GM19035 (cell line): ENCODE measurements around the gene LOXL1.

Source experiments
- ATAC-seq: cut with Tn5 transposase; IDR thresholded peaks from one replicate; pipeline ENCODE4 v1.9.1; 2021; ENCODE audit not compliant: unreplicated experiment

Gene LOXL1

DNA sequence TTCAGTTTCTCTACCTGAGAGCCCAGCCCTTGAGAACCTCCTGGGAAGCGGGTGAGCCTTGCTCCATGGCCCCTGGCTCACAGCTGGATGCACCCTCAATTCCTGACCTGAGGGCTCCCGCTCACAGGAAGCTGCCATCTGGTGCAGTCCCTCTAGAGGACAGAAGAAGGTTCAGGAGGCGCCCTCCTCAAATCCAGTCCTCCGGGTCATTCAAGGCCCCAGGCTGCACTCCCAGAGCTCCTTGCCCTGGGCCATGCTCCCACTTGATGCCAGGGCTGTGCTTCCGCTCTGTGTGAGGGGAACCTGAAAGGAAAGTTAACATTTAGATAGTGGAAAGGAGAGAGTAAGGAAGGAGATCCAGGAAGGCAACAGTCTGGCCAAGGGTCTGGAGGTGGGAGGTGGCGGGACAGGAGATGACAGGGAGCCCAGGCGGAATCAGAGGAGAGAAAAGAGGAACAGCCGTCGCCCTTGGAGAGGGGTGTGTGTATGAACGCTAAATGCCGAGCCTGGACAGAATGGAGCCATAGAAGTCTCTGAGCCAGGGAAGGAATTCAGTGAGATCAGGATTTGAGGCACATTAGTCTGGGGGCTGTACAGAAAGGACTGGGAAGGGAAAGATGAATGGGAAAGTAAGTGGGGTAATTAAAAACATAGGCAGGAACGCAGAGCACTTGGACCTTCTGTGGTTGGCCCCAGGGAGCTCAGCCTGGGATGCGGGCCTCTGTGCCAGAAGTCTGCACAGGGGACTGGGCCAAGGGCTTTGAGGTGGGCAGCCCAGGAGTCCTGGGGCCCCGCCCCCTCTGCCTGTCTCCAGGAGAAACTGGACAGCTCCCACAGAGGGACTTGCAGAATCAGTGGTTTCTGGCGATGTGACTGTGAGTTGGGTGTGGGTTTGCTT is 26.8 kb upstream of the LOXL1 start:
- no peak for ATAC-seq

DNA sequence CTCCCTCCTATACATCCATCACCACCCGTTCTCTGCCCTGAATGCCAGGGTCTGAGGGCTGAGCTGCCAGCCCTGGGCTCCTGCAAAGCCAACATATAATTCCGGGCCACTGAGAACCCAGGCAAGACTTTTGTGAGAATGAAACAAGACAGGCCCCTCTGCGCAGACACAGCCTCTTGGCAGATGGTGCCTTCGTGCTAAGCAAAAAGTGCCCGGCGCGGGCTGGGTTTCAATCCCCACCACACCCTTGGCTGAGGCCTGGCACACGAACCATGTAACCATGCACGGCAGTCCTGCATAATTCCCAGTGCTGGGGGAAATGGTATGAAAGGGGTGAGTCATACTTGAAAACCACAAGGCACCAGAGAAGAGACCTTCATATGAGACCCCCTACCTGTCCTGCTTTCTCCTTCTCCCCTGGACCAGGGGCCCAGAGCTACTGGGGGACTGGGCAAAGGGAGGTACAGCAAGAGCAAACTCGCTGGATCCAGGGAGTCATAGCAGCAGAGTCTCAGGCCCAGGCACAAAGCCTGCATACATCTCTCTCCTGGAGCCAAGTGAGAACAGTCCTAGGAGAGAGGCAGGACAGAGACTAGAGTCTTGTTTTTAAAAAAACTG is 26.1 kb upstream of the LOXL1 start:
- ATAC-seq: no peak

DNA sequence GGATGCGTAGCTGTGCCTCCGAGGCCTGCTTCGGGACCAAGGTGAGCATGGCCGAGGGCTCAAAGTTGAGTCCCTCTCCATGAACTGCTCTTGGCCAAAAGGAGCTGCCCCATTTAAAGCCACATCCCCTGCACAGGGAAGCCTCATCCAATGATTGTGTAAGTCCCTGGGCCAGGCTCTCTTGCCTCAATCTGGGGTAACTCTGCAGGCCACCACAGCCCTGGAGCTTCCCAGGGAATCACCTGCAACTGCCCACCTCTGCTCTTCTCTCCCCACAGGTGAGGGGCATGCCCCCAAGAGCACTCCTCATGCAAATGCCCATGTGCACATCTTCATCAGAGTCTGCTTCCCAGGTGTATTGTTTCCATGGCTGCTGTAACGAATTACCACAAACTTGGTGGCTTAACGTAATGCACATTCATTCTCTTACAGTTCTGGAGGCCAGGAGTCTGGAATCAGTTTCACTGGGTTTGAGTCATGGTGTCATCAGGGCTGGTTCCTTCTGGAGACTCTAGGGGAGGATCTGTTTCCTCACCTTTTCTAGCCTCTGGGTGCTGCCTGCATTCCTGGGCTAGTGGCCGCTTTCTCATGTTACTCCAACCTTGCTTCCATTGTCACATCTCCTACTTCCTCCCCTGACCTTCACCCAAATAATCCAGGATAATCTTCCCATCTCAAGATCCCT is 25.0 kb upstream of the LOXL1 start:
- no peak for ATAC-seq

DNA sequence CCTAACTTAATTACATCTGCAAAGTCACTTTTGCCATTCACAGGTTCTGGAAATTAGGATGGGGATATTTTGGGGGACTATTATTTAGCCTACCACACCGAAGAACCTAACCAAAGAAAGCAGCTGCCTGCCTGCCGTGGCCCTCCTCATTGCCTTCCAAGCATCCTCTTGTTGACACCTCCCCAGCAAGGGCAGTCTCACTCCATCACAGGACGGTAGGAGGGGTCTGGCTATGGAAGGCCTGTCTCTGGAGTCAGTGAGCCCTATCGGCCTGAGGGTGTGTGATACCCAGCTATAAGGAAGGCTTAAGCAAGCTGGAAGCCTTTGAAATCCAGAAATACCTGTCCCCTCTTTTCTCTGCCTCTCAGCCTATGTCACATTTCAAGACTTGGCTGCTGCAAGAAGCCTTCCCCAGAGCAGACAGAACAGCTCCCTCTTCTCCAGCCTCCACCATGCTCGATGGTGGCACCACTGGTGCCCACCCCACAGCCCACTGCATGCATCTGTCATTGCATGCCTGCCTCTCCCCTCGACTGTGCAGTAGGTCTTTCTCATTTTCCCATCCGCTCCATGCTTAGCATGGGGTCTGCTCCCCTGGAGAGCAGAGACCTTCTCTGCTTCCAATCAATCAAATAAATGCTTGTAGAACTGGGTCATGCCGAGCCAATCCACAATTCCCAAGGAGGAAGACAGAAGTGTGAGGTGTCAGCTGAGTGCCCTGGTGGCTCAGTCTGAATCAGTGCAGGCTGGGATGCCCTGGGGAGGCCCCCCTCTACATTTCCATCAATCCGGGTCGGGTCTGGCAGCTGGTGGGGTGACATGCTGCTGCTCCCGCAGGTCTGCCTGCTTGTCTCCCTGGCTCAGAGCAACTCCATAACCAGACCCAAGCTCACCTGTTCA is 23.9 kb upstream of the LOXL1 start:
- no peak for ATAC-seq

- ATAC-seq: no peak
Measured at GRCh38 chr15:73904026-73904815, 22.0 kb upstream of the LOXL1 start.

DNA sequence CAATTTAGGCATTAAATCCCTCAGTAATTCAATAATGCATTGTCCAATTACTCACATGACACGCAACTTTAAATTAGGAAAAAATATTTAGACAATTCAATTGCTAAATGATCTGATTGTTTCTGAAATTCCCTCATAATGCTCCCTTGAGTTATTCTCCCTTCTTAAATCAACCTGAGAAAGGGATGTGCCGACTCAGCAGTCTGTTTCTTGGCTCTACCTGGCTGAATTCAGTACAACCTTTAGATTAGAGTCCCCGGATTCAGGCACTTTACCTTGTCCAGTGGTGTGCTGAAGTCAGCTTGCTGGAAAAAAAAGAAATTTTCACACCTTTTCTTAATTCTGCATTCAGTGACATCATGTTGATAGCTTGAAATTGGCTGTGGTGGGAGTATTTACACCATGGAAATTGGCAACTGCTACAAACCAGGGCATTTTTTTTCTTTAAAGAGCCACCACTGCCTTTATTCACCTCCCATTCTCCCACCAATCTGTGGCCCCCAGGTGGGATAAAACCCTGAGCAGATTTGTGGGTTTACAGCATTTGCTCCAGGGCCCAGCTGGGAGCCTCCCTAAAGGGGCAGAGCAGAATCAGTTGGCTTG is 20.9 kb upstream of the LOXL1 start:
- no peak for ATAC-seq

- ATAC-seq: no peak
Measured at GRCh38 chr15:73906346-73907034, 19.8 kb upstream of the LOXL1 start.

DNA sequence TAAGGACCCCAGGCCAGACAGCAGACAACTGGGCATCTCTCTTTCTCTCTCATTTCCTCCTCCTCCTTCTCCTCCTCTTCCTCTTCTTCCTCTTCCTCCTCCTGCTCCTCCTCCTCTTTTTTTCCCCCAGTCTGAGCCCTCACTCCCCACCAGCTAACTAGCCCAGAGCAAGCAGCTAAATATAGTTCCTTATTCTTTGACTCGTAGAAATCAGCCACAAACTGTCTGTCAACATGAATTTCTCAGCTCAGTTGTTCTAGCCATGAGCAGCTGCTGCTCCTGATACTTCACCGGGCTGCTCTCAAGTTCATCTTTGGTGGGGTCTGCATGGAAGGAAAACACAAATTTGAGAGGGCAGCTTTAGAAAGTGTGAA is 19.2 kb upstream of the LOXL1 start:
- no peak for ATAC-seq

- ATAC-seq: no peak
Measured at GRCh38 chr15:73908030-73908821, 18.0 kb upstream of the LOXL1 start.

DNA sequence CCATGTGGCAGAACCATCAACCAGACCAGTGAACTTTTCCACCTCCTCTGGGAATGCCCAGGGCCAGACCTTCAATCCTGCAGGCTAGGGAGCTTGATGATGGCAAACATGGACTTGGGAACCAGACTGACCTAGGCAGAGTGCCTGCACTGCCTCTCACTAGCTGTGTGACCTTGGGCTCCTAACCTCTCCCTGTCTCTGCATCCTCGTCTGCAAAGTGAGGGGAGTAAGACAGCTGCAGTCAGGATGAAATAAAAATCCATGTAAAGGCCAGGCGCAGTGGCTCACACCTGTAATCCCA is 17.5 kb upstream of the LOXL1 start:
- no peak for ATAC-seq

GRCh38 chr15:73909651-73910050 is 16.6 kb upstream of the LOXL1 start:
- no peak for ATAC-seq

- ATAC-seq: no peak
Measured at GRCh38 chr15:73910522-73911303, 15.5 kb upstream of the LOXL1 start.

DNA sequence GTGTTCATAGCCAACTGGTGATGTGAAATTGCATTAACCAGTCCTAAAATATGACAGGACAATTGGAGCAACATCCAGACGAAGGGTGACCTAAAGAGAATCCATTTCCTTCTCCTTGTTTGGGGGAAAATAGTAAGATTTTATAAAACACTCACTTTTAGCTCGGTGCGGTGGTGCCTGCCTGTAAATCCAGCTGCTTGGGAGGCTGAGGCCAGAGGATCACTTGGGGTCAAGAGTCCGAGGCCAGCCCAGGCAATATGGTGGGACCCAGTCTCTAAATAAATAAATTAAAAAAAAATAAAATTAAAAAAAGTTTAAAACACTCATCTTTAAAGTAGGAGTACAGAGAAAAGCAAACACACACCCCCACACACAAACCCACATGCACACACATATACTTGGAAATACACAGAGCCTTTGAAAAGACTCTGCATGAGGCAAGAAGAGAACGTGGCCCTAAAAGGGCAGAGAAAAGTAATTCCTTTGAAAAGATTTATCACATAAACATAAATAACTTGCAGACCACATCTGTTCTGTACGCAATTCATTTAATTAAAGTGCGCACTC is 14.1 kb upstream of the LOXL1 start:
- ATAC-seq: no peak

GRCh38 chr15:73914145-73914544 is 12.1 kb upstream of the LOXL1 start:
- ATAC-seq: no peak

DNA sequence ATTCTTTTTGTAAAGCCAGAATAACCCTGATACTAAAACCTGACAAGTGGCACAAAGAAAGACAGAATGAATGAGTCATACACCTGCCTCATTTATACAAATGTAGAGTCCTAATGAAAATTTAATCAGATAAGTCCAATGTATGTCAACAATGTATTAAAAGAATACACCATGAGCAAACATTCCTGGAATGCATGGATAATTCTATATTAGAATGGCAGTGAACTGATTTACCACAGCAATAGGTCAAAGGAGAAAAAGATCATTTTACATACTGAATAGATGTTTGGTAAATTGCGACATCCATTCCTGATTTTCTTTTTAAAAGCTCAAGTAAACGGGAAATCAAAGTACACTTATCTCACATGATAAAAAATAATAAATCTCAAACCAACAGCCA is 11.2 kb upstream of the LOXL1 start:
- no peak for ATAC-seq

DNA sequence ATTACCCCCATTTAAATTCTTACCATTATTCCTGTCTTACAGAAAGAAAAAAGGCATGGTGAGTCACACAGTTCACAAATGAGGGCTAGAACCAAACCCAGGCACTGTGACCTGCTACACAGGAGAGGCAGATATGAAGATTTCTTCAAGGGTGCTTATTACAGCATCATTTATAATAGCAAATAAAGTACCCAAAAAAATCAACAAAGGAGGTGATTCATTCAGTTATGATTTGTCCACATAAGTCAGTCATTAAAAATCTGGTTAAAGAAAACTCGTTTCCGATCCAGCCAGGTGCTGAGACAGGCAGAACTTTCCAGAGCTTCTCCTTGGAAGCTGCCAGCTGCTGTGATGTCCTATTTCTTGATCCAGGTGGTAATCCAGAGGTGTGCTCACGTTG is 7.5 kb upstream of the LOXL1 start:
- ATAC-seq: no peak

GRCh38 chr15:73919706-73920105 is 6.6 kb upstream of the LOXL1 start:
- ATAC-seq: no peak
